Cardiac muscle cell (in vitro differentiated cells and primary cell): ENCODE results near the gene CHST11. TPM values are rescaled to one million over a fixed set of nuclear protein-coding genes. Genes with fewer than 3 reads are reported as not detected.

Experiments used
- DNase-seq, 2 donors: peaks; one replicate each; pipeline versions ENCODE4 v3.0.0 to v3.0.0-alpha.2; 2010 to 2017; ENCODE audit warnings: low read depth in 1 of 2, low spot score in 1 of 2
- H3K27ac ChIP-seq: fragments of 200-600 bp; sonication (generic); 2 replicates; pipeline ENCODE4 v1.5.1; 2016
- H3K27me3 ChIP-seq: fragments of 200-600 bp; sonication (generic); 2 replicates; pipeline ENCODE4 v1.6.0; 2016; ENCODE audit warnings: control low read depth
- H3K36me3 ChIP-seq: fragments of 200-600 bp; sonication (generic); 2 replicates; pipeline ENCODE4 v1.5.1; 2016; ENCODE audit warnings: control low read depth
- H3K4me1 ChIP-seq: fragments of 200-600 bp; sonication (generic); 2 replicates; pipeline ENCODE4 v1.8.1; 2017; ENCODE audit warnings: low read depth, mild to moderate bottlenecking, mixed run types
- H3K4me3 ChIP-seq: fragments of 200-600 bp; sonication (generic); 2 replicates; pipeline ENCODE4 v1.5.1; 2016; ENCODE audit warnings: mild to moderate bottlenecking
- H3K9me3 ChIP-seq: fragments of 200-600 bp; sonication (generic); 2 replicates; pipeline ENCODE4 v1.5.1; 2017; ENCODE audit warnings: low read depth, mild to moderate bottlenecking, control low read depth
- CTCF ChIP-seq: IDR thresholded peaks from 2 replicates; pipeline ENCODE4 v1.5.1; 2012; ENCODE audit warnings: low read depth, mild to moderate bottlenecking, low read length
- polyA plus RNA-seq: library from polyadenylated mRNA; unstranded; fragments of >200 nt; fragmentation: Nextera tagmentation; extraction: Ambion mirVana; gene quantifications from 2 replicates; pipeline ENCODE4 v1.2.1, GENCODE V29; 2016
- total RNA-seq: library from RNA; depleted of rRNA; stranded (reverse); fragments of >200 nt; gene quantifications from 2 replicates; pipeline ENCODE4 v1.2.3, GENCODE V29; 2016

Gene CHST11
- total and polyA plus RNA-seq, 2 experiments from 2014 or later: 24.2 to 39.8 TPM

DNA sequence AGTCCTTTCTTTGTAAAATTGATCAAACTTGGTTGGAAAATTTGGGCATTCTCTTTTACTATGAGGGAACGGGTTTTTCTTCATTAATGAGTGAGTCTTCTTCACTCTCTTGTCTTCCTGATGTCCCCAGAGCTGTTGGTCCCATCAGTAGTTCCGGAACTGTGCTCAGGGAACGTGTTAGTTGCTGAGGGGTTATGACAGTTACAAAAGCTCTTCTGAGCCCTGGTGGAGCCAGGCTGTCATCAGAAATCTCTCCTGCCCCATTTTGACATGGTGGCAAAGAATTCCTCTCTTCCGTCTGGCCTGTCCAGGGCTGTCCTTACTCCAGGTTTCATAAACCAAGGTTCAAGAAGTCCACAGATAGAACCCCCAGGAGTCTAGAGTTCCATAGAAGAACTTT lies 292.8 kb downstream of the CHST11 start:
- Histone ChIP-seq H3K4me1 (no peaks in the 10 kb centered on the region), H3K9me3 (no peaks in the 10 kb centered on the region), H3K36me3 (no peaks in the 10 kb centered on the region), H3K27ac (no peak overlapping the region), H3K27me3 (no peaks in the 10 kb centered on the region), H3K4me3 (no peak overlapping the region)
- DNase-seq: no peak
- TF ChIP-seq CTCF: no peak

GRCh38 chr12:104750061-104750460 lies 293.3 kb downstream of the CHST11 start:
- peak in 1 of 2 donors; percentile 68 for DNase-seq
- Histone ChIP-seq H3K27ac (no peak overlapping the region), H3K9me3 (no peaks in the 10 kb centered on the region), H3K27me3 (no peaks in the 10 kb centered on the region), H3K36me3 (no peaks in the 10 kb centered on the region), H3K4me3 (no peak overlapping the region), H3K4me1 (no peaks in the 10 kb centered on the region)
- no peak for TF ChIP-seq CTCF

DNA sequence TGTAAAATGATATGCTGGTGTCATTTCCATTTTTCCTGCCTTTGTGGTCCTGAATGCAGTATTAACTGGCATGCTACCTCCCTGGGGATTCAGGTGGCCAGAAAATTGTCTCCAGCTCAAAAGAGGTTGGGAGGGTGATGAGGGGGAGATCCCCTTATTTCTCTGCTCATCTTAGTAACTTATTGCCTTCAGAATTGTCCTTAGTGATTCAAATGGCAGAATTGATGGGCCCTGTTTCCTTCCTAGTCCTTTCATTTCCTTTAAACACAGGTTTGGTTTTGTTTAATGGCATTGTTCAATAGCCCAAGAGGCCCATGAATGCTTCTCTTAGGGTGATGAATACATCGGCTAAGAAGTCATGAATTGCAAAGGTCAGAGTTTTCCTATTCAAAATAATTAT lies 294.4 kb downstream of the CHST11 start:
- Histone ChIP-seq H3K4me1 (no peaks in the 10 kb centered on the region), H3K27ac (no peak overlapping the region), H3K4me3 (no peak overlapping the region), H3K27me3 (no peaks in the 10 kb centered on the region), H3K36me3 (no peaks in the 10 kb centered on the region), H3K9me3 (no peaks in the 10 kb centered on the region)
- no peak for DNase-seq
- no peak for TF ChIP-seq CTCF

GRCh38 chr12:104751594-104751993 lies 294.8 kb downstream of the CHST11 start:
- DNase-seq: no peak
- Histone ChIP-seq H3K27me3 (no peaks in the 10 kb centered on the region), H3K9me3 (no peaks in the 10 kb centered on the region), H3K4me1 (no peaks in the 10 kb centered on the region), H3K4me3 (no peak overlapping the region), H3K36me3 (no peaks in the 10 kb centered on the region), H3K27ac (no peak overlapping the region)
- no peak for TF ChIP-seq CTCF

- H3K36me3 ChIP-seq: no peaks in the 10 kb centered on the region
- no peak for DNase-seq
- no peaks in the 10 kb centered on the region for H3K4me1 ChIP-seq
- no peak overlapping the region for H3K4me3 ChIP-seq
- H3K27me3 ChIP-seq: no peaks in the 10 kb centered on the region
- H3K27ac ChIP-seq: no peak overlapping the region
- H3K9me3 ChIP-seq: no peaks in the 10 kb centered on the region
- TF ChIP-seq CTCF: no peak
These were observed 295.3 kb downstream of the CHST11 start for GRCh38 chr12:104752016-104752415.

DNA sequence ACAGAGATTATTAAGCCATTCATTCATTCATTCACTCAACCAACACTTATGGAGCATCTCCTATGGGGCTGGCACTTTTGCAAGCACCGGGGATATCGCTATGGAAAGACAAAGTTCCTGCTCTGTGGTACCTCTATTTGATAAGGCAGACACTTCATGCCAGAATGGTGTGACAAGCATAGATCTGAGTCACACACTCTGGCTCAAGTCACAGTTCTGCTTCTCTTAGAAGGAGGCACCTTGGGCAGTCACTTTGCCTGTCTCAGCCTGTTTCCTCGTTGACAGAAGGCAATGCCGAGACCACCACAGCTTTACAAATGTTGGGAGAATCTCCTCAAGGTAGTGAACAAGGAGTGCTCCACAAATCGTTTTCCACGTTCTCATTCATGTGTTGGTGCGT lies 296.1 kb downstream of the CHST11 start:
- Histone ChIP-seq H3K27me3 (no peaks in the 10 kb centered on the region), H3K4me3 (no peak overlapping the region), H3K27ac (no peak overlapping the region), H3K4me1 (no peaks in the 10 kb centered on the region), H3K36me3 (no peaks in the 10 kb centered on the region), H3K9me3 (no peaks in the 10 kb centered on the region)
- no peak for DNase-seq
- TF ChIP-seq CTCF: no peak
